ENCODE data around the gene ADCK1. TPM values are rescaled to one million over a fixed set of nuclear protein-coding genes. Genes with fewer than 3 reads are reported as not detected.

The ADCK1 gene
- total and polyA plus RNA-seq, 9 of the 15 experiments (the other 6 are each of a cell fraction or from before 2014, with no cell fraction given) = 2.8 to 8.9 (median 4.3) TPM

DNA sequence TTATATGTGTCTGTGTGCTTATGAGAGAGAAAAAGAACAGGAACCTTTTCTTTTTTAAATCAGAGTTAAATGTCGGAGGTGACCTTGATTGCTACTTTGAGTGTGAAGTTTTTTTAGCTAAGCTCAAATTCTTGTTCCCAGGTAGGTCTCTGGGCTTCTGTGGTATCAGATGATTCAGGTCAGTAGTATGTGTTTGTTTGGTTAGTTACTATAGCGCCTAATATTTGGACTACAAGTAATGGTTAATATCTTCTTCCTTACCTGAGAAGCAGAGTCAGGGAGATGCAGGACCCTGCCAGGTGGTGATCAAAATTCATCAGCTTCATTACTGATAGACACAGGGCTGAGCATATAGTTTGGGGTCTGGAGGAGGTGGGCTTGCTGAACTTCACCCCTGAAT is 30.8 kb downstream of the ADCK1 start:
- WGBS (ENCODE audit: insufficient coverage, low coverage, missing lambda C conversion rate) = 89% methylated on average over 2 of the region's 2 CpGs
- no peak overlapping the region for H3K4me3 ChIP-seq
- H3K9me3 ChIP-seq (replicated peaks; ENCODE audit: control insufficient read depth, insufficient read depth, low read depth, low read length) = no peaks in the 10 kb centered on the region; the same call in 1 of the 2 replicates
- H2AFZ ChIP-seq (ENCODE audit: low read depth, low read length) = no peak overlapping the region
- no peak overlapping the region for H3K27ac ChIP-seq (ENCODE audit: extremely low read depth, low read depth, low read length)
- H3K4me1 ChIP-seq (replicated peaks in 1 of 2; ENCODE audit: control insufficient read depth in 2 of 2, insufficient read depth in 2 of 2, low read length in 2 of 2) = peaks cover 8 to 12% of the 10 kb centered on the region in 2 experiments; a peak in 4 of 5 replicates
- no peaks in the 10 kb centered on the region for H3K79me2 ChIP-seq (ENCODE audit: control insufficient read depth, insufficient read depth, low read length)
- no peak for TF ChIP-seq PYGO2 (tag; IDR thresholded peaks at IDR 0.05)
- no peak for TF ChIP-seq SNAPC5 (CRISPR knock-in tag; IDR thresholded peaks at IDR 0.05)
- no peak for TF ChIP-seq ZKSCAN3 (CRISPR knock-in tag; IDR thresholded peaks at IDR 0.05)
- no peak for TF ChIP-seq TCF7 (IDR thresholded peaks at IDR 0.05; ENCODE audit: borderline replicate concordance)
- no peak for DNase-seq (ENCODE audit: extremely low read depth in 1 of 4, low spot score in 3 of 4)
- no peak overlapping the region for H3K4me2 ChIP-seq (ENCODE audit: insufficient read depth, low read length)
- H3K27me3 ChIP-seq (ENCODE audit: control insufficient read depth in 2 of 2, insufficient read depth in 2 of 2, low read length in 2 of 2) = no peaks in the 10 kb centered on the region
- H3K9ac ChIP-seq (ENCODE audit: insufficient read depth in 1 of 2, low read depth in 2 of 2, low read length in 2 of 2) = peak overlapping the region in 1 of 2 experiments; percentile 20; a peak in 1 of 4 replicates
- H4K20me1 ChIP-seq (replicated peaks; ENCODE audit: control insufficient read depth, insufficient read depth, low read length) = no peaks in the 10 kb centered on the region
- FAIRE-seq = no peak
- ChIA-PET CTCF (ENCODE audit: low intra/inter-chr PET ratio) (no interaction called here), POLR2A (interaction anchor here (0.6 to 1.1 kb wide), 2 partner anchors 11 to 869 kb away, joined by 3 read pairs; no protein-coding TSS in a partner anchor)
- peaks cover 3% of the 10 kb centered on the region; the same call in 2 of the 3 replicates for H3K36me3 ChIP-seq (ENCODE audit: control insufficient read depth, insufficient read depth, low read length)
- no peaks in the 10 kb centered on the region for H3K9me1 ChIP-seq (ENCODE audit: control insufficient read depth, insufficient read depth, low read length)
- in situ Hi-C loops (cut with MboI) (no loop called here), intact Hi-C loops (cut with micrococcal nuclease) (no loop called here)
- BruUV-seq (replicated peaks) = no TSS peak
- ATAC-seq = no peak

GRCh38 chr14:77832297-77832696 is 32.4 kb downstream of the ADCK1 start:
- in situ Hi-C loops (cut with MboI) = no loop called here
- H3K9me1 ChIP-seq (ENCODE audit: control insufficient read depth, insufficient read depth, low read length) = no peaks in the 10 kb centered on the region
- no peak for DNase-seq (ENCODE audit: extremely low read depth in 1 of 4, low spot score in 3 of 4)
- BruUV-seq (replicated peaks) = no TSS peak
- no peaks in the 10 kb centered on the region for H3K27me3 ChIP-seq (ENCODE audit: control insufficient read depth in 2 of 2, insufficient read depth in 2 of 2, low read length in 2 of 2)
- H3K79me2 ChIP-seq (ENCODE audit: control insufficient read depth, insufficient read depth, low read length) = no peaks in the 10 kb centered on the region
- ChIA-PET CTCF (ENCODE audit: low intra/inter-chr PET ratio) (no interaction called here), POLR2A (no interaction called here)
- H3K4me1 ChIP-seq (replicated peaks in 1 of 2; ENCODE audit: control insufficient read depth in 2 of 2, insufficient read depth in 2 of 2, low read length in 2 of 2) = no peaks in the 10 kb centered on the region; a peak in 3 of 5 replicates
- no peak for FAIRE-seq
- no peak overlapping the region for H3K4me2 ChIP-seq (ENCODE audit: insufficient read depth, low read length)
- H3K27ac ChIP-seq (ENCODE audit: extremely low read depth, low read depth, low read length) = no peak overlapping the region
- H3K4me3 ChIP-seq = no peak overlapping the region
- peaks cover 3% of the 10 kb centered on the region; the same call in 2 of the 3 replicates for H3K36me3 ChIP-seq (ENCODE audit: control insufficient read depth, insufficient read depth, low read length)
- TF ChIP-seq RBM34 (IDR thresholded peaks at IDR 0.05; ENCODE audit: borderline replicate concordance, insufficient read depth, low read length) (no peak), TCF3 (CRISPR knock-in tag; IDR thresholded peaks at IDR 0.05) (no peak), NR4A1 (CRISPR knock-in tag; IDR thresholded peaks at IDR 0.05) (no peak), NR4A1 (tag; IDR thresholded peaks at IDR 0.05) (no peak), SMAD2 (IDR thresholded peaks at IDR 0.05; ENCODE audit: low read depth, low read length) (no peak), ZNF445 (CRISPR knock-in tag; IDR thresholded peaks at IDR 0.05; ENCODE audit: low read depth) (no peak), NCOR1 (IDR thresholded peaks at IDR 0.05) (no peak)
- 61% methylated on average over 3 of the region's 3 CpGs for WGBS (ENCODE audit: insufficient coverage, low coverage, missing lambda C conversion rate)
- no peaks in the 10 kb centered on the region; the same call in 1 of the 2 replicates for H3K9me3 ChIP-seq (replicated peaks; ENCODE audit: control insufficient read depth, insufficient read depth, low read depth, low read length)
- no peak for ATAC-seq
- no peak overlapping the region for H2AFZ ChIP-seq (ENCODE audit: low read depth, low read length)
- H4K20me1 ChIP-seq (replicated peaks; ENCODE audit: control insufficient read depth, insufficient read depth, low read length) = no peaks in the 10 kb centered on the region
- intact Hi-C loops (cut with micrococcal nuclease) = no loop called here
- H3K9ac ChIP-seq (ENCODE audit: insufficient read depth in 1 of 2, low read depth in 2 of 2, low read length in 2 of 2) = no peak overlapping the region

Data from K562 (cell line).